ENCODE measurements around the gene IMPACT. TPM values are rescaled to one million over a fixed set of nuclear protein-coding genes. Genes with fewer than 3 reads are reported as not detected.
A peak's percentile ranks its signal among the peaks of the same experiment; 100 is the strongest.

Gene IMPACT
- total RNA-seq, 1 donor from 2014 or later, result 11.6 TPM

DNA sequence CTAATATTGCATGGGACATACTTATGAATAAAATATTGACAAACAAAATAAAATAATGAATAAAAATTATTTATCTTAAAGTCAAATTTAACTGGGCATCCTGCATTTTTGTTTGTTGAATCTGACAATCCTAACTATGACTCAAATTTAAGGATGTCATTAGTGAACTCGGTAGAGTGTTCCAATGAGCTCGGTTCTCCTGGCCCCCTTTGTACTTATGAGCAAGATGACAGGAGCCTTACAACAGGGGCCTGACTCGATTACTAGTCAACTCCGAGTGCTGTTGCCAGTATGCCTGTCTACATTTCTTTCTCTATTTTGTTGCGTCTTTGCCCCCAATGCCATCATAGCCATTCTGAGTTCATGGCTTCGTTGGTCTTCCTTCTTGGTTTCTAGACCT is 74.3 kb downstream of the IMPACT start:
- peaks cover 5% of the 10 kb centered on the region for H3K9me3 Mint-ChIP-seq (ENCODE audit: unreplicated experiment)
- H3K4me3 Mint-ChIP-seq (ENCODE audit: unreplicated experiment), result no peak overlapping the region
- DNase-seq, result no peak
- TF ChIP-seq, protein P1, sequence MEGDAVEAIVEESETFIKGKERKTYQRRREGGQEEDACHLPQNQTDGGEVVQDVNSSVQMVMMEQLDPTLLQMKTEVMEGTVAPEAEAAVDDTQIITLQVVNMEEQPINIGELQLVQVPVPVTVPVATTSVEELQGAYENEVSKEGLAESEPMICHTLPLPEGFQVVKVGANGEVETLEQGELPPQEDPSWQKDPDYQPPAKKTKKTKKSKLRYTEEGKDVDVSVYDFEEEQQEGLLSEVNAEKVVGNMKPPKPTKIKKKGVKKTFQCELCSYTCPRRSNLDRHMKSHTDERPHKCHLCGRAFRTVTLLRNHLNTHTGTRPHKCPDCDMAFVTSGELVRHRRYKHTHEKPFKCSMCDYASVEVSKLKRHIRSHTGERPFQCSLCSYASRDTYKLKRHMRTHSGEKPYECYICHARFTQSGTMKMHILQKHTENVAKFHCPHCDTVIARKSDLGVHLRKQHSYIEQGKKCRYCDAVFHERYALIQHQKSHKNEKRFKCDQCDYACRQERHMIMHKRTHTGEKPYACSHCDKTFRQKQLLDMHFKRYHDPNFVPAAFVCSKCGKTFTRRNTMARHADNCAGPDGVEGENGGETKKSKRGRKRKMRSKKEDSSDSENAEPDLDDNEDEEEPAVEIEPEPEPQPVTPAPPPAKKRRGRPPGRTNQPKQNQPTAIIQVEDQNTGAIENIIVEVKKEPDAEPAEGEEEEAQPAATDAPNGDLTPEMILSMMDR (IDR thresholded peaks at IDR 0.05; ENCODE audit: partially characterized antibody, unreplicated experiment), result no peak
- H3K4me1 Mint-ChIP-seq (ENCODE audit: low read depth, unreplicated experiment), result peaks cover 5% of the 10 kb centered on the region
- no peaks in the 10 kb centered on the region for H3K27me3 Mint-ChIP-seq (ENCODE audit: unreplicated experiment)
- H3K36me3 Mint-ChIP-seq (ENCODE audit: unreplicated experiment), result peaks cover 4% of the 10 kb centered on the region
- H3K27ac Mint-ChIP-seq (ENCODE audit: unreplicated experiment), result no peak overlapping the region

DNA sequence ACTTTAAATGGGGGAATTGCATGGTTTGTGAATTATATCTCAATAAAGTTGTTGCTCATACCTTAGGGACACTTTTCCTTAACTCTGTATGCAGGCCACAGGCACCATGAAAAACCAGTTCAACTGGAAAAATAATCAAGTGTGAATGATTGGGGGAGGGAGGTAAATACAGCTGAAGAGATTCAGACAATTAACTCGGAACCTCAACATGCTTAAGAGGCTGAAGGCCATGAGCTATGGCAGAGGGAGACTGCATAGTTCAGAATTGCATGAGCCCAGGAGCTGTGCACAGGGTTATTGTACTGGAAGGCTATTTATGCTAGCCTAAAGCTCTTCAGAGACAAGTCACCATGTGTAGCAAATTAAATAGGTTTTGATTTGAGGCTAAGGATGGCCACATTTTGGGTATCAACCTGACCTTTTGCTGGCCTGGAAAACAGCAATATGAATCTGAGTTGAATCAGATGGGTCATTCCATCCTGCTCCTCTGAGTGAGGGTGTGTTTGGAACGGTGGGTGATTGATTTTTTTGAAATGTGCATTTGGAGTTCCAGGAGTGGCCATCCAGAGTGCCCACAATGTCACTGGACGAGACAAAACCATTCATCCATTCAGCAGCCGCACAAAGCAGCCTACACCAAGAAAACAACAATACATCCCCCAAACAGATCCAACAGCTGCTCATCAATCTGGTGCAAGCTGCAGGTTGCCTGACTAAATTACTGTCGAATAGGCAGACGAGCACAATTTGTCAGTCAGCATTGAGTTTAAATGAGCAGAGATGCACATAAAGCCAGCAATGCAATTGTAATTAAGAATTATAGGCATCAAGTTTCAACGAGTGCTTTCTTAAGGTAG is 76.4 kb downstream of the IMPACT start:
- no peak for DNase-seq

More for the DNA sequence above, 76.4 kb downstream of the IMPACT start:
- Mint-ChIP-seq H3K27me3 (ENCODE audit: unreplicated experiment) (no peaks in the 10 kb centered on the region), H3K27ac (ENCODE audit: unreplicated experiment) (peak overlapping the region; percentile 40), H3K36me3 (ENCODE audit: unreplicated experiment) (peaks cover 4% of the 10 kb centered on the region), H3K9me3 (ENCODE audit: unreplicated experiment) (peaks cover 5% of the 10 kb centered on the region), H3K4me3 (ENCODE audit: unreplicated experiment) (no peak overlapping the region), H3K4me1 (ENCODE audit: low read depth, unreplicated experiment) (peaks cover 5% of the 10 kb centered on the region)
- TF ChIP-seq, protein P1 (IDR thresholded peaks at IDR 0.05; ENCODE audit: partially characterized antibody, unreplicated experiment), result no peak

Other genes starting within 250 kb of the IMPACT start
- 27.5 TPM for gene OSBPL1A, start 28.8 kb upstream of the IMPACT start, total RNA-seq (ENCODE audit: unreplicated experiment)
- not detected for gene HRH4, start 34.0 kb downstream of the IMPACT start, total RNA-seq (ENCODE audit: unreplicated experiment)

Data from glutamatergic neuron (in vitro differentiated cells).